Activated naive CD8-positive, alpha-beta T cell treated with anti-CD3 and anti-CD28 coated beads for 36 hours (primary cell): ENCODE results near the gene DOCK11. TPM values are rescaled to one million over a fixed set of nuclear protein-coding genes. Genes with fewer than 3 reads are reported as not detected.
"Not testable (repeated sequence)": the region's sequence is repeated elsewhere in the genome, so short reads cannot be mapped to it uniquely, and the experiment has no call there.

Experiments
- DNase-seq: peaks from one replicate; pipeline ENCODE4 v3.0.0; 2021
- H3K27ac Mint-ChIP-seq: one replicate; pipeline ENCODE4 v1.8.0; 2022; ENCODE audit warnings: mild to moderate bottlenecking, moderate library complexity, mixed read lengths
- H3K27me3 Mint-ChIP-seq: one replicate; pipeline ENCODE4 v1.8.0; 2022; ENCODE audit warnings: mild to moderate bottlenecking, mixed read lengths
- H3K36me3 Mint-ChIP-seq: one replicate; pipeline ENCODE4 v1.8.0; 2021; ENCODE audit warnings: mild to moderate bottlenecking, mixed read lengths
- H3K4me1 Mint-ChIP-seq: one replicate; pipeline ENCODE4 v1.8.0; 2021; ENCODE audit warnings: mixed read lengths
- H3K4me3 Mint-ChIP-seq: one replicate; pipeline ENCODE4 v1.8.0; 2022; ENCODE audit warnings: mild to moderate bottlenecking, moderate library complexity, mixed read lengths
- H3K9me3 Mint-ChIP-seq: one replicate; pipeline ENCODE4 v1.8.0; 2022; ENCODE audit warnings: mixed read lengths
- total RNA-seq, 2 experiments: library from RNA; stranded (reverse); gene quantifications; one replicate each; pipeline ENCODE4 v1.2.3, GENCODE V29; 2021

The DOCK11 gene
- 10 to 100 TPM; 44.7 to 47.3 TPM for total RNA-seq

DNA sequence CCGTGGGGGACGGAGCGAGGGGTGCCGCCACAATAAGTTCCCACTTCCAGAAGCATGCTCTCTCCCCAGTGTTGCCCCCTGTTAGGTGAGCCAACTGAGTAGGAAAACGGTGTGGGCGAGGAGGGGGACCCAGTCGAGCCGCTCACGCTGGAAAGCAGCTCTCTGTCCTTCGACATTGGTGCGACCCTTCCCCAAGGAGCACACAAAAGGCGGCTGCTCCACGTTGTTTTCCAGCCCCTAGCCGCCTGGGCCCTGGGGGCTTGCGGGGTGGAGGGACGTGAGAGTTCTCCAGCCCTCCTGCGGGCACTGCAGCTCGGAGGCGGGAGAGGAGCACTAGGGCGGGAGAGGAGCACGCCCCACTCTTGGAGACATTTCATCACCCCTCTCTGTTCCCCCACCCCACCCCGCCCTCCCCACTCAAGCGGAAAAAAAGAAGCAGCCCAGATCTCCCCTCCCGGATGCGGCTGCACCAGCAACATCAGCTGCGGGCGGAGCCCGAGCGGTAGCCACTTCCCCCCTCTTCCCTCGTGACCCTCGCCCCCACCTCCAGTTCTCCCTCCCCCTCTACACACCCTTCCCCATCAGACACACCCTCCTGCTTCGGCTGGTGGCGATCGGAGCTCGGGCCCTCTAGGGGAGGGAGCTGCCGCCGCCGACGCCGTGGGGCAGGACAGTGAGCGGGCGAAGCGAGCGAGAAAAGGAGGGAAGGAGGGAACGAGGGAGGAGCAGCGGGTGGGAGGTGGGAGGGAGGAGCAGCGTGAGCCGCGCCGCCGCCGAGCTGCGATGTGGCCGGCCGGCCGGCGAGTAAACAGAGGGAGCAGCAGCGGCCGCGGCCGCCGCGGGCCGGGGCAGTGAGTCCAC is at the start of gene DOCK11:
TSS of gene DOCK11 (plus strand) at position 755 of the 861 bp plus-strand sequence. CDS start 157 bp downstream, outside the sequence.
- Mint-ChIP-seq H3K27me3 (no peaks in the 10 kb centered on the region), H3K36me3 (peaks cover 2% of the 10 kb centered on the region), H3K4me1 (peaks cover 19% of the 10 kb centered on the region), H3K4me3 (peak within 1 kb of the TSS; percentile 96), H3K27ac (peak within 1 kb of the TSS; percentile 94), H3K9me3 (no peaks in the 10 kb centered on the region)
- DNase-seq = peak; percentile 83

DNA sequence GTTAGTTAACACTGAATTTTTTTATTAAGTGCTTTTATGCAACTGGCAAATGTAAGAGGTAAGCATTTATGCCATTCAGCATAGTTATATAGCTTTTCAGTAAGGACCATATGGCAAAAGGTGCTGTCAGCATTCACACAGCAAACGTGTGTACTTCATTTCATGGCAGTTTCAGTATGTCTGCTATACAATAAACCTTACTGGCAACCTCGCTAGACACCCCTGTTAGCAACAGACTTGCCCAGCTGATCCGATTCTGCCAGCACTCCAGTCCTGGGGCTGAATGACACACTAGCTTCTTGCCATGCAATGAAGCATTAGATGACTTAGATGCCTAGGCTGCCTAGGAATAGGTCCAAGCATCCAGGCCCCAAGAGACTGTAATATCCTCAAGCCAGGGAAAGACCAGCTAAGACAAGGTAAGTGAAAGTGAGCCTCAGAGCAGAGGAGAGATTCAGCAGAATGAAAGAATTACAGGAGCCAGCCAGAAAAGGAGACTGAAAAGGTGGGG is 47.3 kb upstream of the DOCK11 start:
- Mint-ChIP-seq H3K36me3 (peaks cover 4% of the 10 kb centered on the region), H3K4me3 (no peak overlapping the region), H3K9me3 (no peaks in the 10 kb centered on the region), H3K4me1 (no peaks in the 10 kb centered on the region), H3K27me3 (no peaks in the 10 kb centered on the region), H3K27ac (no peak overlapping the region)
- DNase-seq = no peak

DNA sequence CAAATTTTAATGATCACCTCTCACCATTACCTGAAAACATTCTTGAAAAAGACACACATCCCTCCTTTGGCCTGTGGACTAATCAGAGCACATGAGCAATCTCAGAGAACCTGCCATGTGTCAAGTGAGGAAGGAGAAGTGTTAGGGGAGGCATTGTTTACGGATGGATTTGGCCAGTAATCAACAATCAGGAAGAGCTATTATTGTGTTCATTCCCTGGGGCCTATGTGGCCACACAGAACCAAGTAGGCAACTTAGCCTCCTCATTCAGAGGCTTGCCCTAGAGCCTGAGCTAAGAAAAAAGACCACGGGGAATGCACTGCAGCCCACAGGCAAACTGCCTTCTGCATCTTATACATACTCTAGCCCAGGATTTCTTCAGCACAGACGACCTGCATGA is 40.6 kb upstream of the DOCK11 start:
- H3K4me1 Mint-ChIP-seq = no peaks in the 10 kb centered on the region
- H3K27me3 Mint-ChIP-seq = no peaks in the 10 kb centered on the region
- no peak overlapping the region for H3K4me3 Mint-ChIP-seq
- no peak for DNase-seq
- H3K36me3 Mint-ChIP-seq = peaks cover 3% of the 10 kb centered on the region
- no peaks in the 10 kb centered on the region for H3K9me3 Mint-ChIP-seq
- no peak overlapping the region for H3K27ac Mint-ChIP-seq

DNA sequence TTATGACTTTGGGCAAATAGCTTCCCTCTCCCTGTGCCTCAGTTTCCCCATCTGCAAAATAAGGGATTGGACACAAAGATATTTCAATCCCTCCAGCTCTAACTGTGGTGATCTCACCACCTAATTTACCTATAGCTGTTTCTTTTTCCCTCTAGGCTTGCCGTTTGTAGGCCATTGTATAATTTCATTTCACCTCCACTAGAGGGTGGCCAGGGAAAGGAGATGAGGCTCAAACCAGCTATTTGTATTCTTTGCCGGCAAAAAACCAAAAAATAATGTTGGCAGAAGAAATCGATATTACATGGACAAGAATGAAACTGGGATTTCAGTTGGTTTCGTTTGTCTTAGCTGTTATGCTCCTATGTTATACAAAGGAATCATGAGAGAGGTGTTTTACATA is 36.1 kb upstream of the DOCK11 start:
- Mint-ChIP-seq H3K36me3 (no peaks in the 10 kb centered on the region), H3K4me1 (no peaks in the 10 kb centered on the region), H3K27me3 (no peaks in the 10 kb centered on the region), H3K27ac (no peak overlapping the region), H3K4me3 (no peak overlapping the region), H3K9me3 (no peaks in the 10 kb centered on the region)
- DNase-seq = peak; percentile 3

DNA sequence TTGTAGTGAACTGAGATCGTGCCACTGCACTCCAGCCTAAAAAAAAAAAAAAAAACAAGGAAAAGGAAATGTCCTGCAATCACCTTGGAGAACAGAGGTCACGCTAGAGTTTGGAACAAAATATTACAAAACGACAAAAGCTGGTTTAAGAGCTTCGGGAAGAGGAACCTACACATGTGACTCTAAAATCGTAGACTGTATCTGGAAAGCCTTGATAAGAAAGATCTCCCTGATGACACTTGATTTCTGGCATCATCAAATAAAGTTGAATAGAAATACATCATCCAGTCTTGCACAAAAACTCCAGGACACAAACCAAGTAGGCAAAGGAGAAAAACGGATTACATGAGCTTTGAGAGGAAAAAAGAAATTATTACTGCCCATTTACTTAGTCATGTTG is 31.1 kb upstream of the DOCK11 start:
- DNase-seq = no peak
- H3K27me3 Mint-ChIP-seq = no peaks in the 10 kb centered on the region
- H3K4me3 Mint-ChIP-seq = no peak overlapping the region
- no peaks in the 10 kb centered on the region for H3K4me1 Mint-ChIP-seq
- no peaks in the 10 kb centered on the region for H3K9me3 Mint-ChIP-seq
- H3K27ac Mint-ChIP-seq = no peak overlapping the region
- H3K36me3 Mint-ChIP-seq = no peaks in the 10 kb centered on the region

DNA sequence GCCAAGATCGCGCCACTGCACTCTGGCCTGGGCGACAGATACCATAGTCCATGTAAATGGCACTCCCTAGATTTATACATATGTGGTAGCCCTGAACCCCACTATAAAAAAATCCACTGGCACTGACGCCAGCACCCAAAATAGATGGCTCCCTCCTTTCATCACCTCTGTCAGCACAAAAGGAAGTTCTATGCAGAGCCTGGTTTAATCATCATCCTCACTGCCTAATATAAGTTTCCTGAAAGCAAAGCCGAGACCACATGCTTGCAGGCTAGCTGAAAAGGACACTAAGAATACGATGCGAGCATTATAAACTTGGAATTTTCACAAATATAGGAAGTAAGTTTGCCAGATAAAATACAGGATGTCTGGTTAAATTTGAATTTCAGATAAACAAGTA is 27.5 kb upstream of the DOCK11 start:
- Mint-ChIP-seq H3K36me3 (no peaks in the 10 kb centered on the region), H3K4me1 (no peaks in the 10 kb centered on the region), H3K9me3 (no peaks in the 10 kb centered on the region), H3K4me3 (no peak overlapping the region), H3K27me3 (no peaks in the 10 kb centered on the region), H3K27ac (no peak overlapping the region)
- no peak for DNase-seq

DNA sequence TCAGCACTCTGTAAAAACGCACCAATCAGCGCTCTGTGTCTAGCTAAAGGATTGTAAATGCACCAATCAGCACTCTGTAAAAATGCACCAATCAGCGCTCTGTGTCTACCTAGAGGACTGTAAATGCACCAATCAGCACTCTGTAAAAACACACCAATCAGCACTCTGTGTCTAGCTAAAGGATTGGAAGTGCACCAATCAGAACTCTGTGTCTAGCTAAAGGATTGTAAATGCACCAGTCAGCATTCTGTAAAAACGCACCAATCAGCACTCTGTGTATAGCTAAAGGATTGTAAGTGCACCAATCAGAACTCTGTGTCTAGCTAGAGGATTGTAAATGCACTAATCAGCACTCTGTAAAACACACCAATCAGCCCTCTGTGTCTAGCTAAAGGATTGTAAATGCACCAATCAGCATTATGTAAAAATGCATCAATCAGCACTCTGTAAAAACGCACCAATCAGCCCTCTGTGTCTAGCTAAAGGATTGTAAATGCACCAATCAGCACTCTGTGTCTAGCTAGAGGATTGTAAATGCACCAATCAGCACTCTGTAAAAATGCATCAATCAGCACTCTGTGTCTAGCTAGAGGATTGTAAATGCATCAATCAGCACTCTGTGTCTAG is 24.8 kb upstream of the DOCK11 start:
- H3K9me3 Mint-ChIP-seq, H3K36me3 Mint-ChIP-seq, H3K27ac Mint-ChIP-seq, DNase-seq, H3K27me3 Mint-ChIP-seq, H3K4me1 Mint-ChIP-seq, H3K4me3 Mint-ChIP-seq: not testable (repeated sequence)

DNA sequence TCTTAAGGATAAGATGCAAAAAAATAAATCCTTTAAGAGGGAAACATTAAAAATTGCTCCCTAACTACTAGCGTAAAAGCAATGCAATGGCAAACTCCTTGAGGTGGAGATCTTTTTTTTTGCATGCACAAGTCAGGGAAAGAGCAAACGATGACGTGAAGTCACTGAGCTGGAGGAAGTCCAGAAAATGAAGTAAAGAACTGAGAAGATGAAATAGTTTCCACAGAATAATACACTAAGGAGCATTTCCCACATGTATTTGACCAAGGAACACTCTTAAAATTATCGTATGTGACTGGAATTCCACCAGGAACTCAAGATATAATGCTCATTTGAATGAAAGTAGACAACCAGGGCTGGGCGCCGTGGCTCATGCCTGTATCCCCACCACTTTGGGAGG is 21.0 kb upstream of the DOCK11 start:
- H3K27me3 Mint-ChIP-seq = no peaks in the 10 kb centered on the region
- H3K4me3 Mint-ChIP-seq = no peak overlapping the region
- no peaks in the 10 kb centered on the region for H3K36me3 Mint-ChIP-seq
- H3K27ac Mint-ChIP-seq = no peak overlapping the region
- no peak for DNase-seq
- H3K4me1 Mint-ChIP-seq = no peaks in the 10 kb centered on the region
- no peaks in the 10 kb centered on the region for H3K9me3 Mint-ChIP-seq

DNA sequence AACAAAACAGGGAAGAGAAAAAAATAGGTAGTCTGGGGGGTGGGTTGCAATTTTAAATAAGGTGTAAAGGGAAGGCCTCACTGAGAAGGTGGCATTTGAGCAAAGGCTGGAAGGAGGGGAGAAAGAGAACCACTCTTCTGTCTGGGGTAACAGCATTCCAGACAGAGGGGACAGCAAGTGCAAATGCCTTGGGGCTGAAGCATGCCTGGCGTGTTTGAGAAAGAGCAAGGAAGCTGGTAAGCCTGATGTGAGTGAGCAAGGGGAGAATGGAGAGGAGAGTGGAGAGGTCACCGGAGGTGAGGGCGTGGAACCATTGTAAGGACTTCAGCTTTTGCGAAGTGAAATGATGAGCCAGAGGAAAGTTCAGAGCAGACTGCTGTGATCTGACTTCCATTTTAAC is 19.7 kb upstream of the DOCK11 start:
- Mint-ChIP-seq H3K27me3 (no peaks in the 10 kb centered on the region), H3K4me3 (no peak overlapping the region), H3K4me1 (no peaks in the 10 kb centered on the region), H3K36me3 (no peaks in the 10 kb centered on the region), H3K27ac (no peak overlapping the region), H3K9me3 (no peaks in the 10 kb centered on the region)
- no peak for DNase-seq

DNA sequence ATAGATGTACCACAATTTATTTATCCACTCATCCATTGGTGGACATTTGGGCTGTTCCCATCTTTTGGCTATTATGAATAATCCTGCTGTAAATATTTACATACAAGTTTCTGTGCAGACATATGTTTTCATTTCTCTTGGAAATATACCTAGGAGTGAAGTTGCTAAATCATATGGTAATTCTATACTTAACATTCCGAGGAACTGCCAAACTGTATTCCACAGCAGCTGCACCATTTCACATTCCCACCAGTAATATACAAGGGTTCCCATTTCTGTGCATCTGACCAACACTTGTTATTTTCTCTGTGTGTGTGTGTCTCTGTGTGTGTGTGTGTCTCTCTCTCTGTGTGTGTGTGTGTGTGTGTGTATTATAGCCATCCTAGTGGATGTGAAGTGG is 15.4 kb upstream of the DOCK11 start:
- no peak overlapping the region for H3K4me3 Mint-ChIP-seq
- no peak for DNase-seq
- no peaks in the 10 kb centered on the region for H3K9me3 Mint-ChIP-seq
- no peaks in the 10 kb centered on the region for H3K4me1 Mint-ChIP-seq
- H3K27ac Mint-ChIP-seq = no peak overlapping the region
- no peaks in the 10 kb centered on the region for H3K36me3 Mint-ChIP-seq
- no peaks in the 10 kb centered on the region for H3K27me3 Mint-ChIP-seq

DNA sequence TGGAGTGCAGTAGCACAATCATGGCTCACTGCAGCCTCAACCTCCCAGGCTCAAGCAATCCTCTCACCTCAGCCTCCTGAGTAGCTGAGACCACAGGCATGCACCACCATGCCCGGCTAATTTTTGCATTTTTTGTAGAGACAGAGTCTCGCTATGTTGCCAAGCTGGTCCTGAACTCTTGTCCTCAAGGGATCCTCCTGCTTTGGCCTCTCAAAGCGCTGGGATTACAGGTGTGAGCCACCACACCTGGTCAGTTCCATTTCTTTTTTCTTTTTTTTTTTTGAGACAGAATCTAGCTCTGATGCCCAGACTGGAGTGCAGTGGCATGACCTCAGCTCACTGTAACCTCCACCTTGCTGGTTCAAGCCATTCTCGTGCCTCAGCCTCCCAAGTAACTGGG is 13.2 kb upstream of the DOCK11 start:
- H3K4me3 Mint-ChIP-seq = not testable (repeated sequence)

DNA sequence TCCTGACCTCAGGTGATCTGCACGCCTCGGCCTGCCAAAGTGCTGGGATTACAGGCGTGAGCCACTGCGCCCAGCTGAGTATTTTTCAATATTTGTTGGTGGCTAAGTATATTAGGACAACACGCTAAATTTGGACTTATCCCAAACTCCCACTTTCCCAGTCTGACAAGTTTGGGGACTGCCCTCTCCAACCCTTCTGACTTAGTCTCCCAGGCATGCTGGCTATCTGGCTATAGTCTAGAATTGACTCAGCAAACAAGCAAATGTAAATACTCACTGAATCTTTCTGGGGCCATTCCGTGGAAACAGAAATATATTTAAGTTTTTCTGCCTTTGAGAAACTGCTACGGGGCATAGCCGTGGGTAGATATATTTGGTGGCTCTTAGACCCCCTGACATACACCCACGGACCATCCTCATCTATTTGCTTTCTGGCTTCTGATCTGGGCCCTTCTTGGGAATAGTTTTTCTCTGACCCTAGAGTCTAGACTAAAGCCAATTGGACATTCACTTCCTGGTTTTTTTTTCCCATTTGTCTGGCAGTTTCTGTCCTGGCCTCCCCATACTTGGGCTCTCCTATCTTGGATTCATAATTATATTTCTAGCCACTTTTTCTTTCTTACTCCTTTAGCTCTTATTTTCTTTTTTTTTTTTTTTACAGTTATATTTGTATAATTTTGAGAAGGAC is 11.3 kb upstream of the DOCK11 start:
- Mint-ChIP-seq H3K4me3 (no peak overlapping the region), H3K4me1 (no peaks in the 10 kb centered on the region), H3K9me3 (no peaks in the 10 kb centered on the region), H3K36me3 (no peaks in the 10 kb centered on the region), H3K27me3 (no peaks in the 10 kb centered on the region), H3K27ac (no peak overlapping the region)
- no peak for DNase-seq

More for the DNA sequence above, 13.2 kb upstream of the DOCK11 start:
- not testable (repeated sequence) for H3K27me3 Mint-ChIP-seq, H3K4me1 Mint-ChIP-seq, H3K9me3 Mint-ChIP-seq, DNase-seq, H3K36me3 Mint-ChIP-seq, H3K27ac Mint-ChIP-seq

DNA sequence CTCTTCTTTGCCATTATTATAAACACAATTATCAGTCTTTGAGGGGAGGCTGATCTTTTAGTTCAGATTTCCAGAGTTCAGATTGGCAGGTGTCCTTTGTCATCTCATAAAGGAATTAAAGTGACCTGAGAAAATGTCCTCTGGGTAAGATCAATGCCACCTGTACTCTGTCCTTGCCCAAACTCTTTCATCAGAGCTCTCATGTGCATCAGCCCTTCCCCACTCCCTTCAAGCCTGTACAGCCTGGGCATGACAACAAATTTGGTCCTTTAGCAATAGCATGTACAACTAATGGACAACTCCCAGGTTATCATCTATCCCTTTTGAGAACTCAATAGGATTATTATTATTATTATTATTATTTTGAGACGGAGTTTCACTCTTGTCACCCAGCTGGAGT is 8.9 kb upstream of the DOCK11 start:
- not testable (repeated sequence) for H3K9me3 Mint-ChIP-seq, DNase-seq, H3K4me3 Mint-ChIP-seq, H3K27me3 Mint-ChIP-seq, H3K4me1 Mint-ChIP-seq, H3K36me3 Mint-ChIP-seq, H3K27ac Mint-ChIP-seq

DNA sequence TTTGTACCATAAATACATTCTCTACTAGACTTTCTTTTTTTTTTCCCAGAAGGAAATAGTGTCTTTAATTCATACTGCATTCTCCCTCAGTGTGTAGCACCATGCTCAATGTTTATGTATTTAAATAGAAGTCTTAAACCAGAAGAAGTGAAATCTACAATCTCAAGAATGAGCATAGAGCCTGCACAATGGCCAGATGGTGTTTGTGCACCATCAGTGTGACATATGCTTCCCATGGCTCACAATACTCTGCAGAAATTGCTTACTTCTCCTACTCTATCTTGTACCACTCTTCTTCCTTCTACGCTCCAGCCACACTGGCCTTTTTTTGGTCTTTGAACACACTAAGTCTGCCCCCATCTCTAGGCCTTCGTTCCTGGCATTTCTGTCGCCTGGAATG is 2.6 kb upstream of the DOCK11 start:
- Mint-ChIP-seq H3K27ac (no peak overlapping the region), H3K4me1 (peaks cover 10% of the 10 kb centered on the region), H3K27me3 (no peaks in the 10 kb centered on the region), H3K36me3 (peaks cover 2% of the 10 kb centered on the region), H3K9me3 (no peaks in the 10 kb centered on the region), H3K4me3 (no peak overlapping the region)
- no peak for DNase-seq

DNA sequence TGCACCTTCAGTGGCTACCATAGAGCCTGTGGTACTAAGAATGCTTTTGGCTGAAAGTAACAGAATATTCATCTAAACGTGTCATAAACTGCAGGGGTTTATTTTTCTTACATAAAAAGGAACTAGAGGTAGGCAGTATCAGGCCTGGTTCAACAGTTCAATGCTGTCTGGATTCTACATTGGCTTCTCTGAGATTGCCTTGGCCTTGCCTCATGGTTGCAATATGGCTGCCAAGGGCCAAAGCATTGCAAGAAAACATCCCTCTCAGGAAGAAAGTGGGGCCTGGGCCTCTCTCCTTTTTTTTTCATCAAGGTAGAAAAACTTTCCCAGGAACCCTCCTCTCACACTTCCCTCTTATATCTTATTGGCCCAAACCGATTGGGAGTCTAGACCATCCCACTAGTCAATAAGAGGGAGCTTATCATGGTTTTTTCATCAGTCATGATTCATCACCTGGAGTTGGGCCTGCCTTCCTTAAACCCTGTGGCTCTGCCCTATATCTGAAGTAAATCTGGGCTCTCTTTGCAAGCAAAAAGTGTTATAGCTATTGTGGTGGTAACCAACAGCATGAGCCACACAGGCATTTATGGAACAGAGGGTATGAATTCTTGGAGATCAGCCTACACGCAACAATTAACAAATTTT is 1.8 kb upstream of the DOCK11 start:
- no peak for DNase-seq
- Mint-ChIP-seq H3K4me3 (no peak overlapping the region), H3K9me3 (no peaks in the 10 kb centered on the region), H3K27ac (peak overlapping the region; percentile 94), H3K36me3 (peaks cover 2% of the 10 kb centered on the region), H3K27me3 (no peaks in the 10 kb centered on the region), H3K4me1 (peaks cover 11% of the 10 kb centered on the region)
